Right atrium auricular region (tissue), 2 donors: ENCODE data around the gene ZNF383. TPM values are rescaled to one million over a fixed set of nuclear protein-coding genes. Genes with fewer than 3 reads are reported as not detected.
A peak's percentile ranks its signal among the peaks of the same experiment; 100 is the strongest.

Experiments used
- DNase-seq: peaks from one replicate; pipeline ENCODE4 v3.0.0-alpha.2; 2019; ENCODE audit warnings: low spot score
- H3K27ac ChIP-seq, 2 donors: fragments of 200-600 bp; sonication (generic); 1 replicate in 1 of 2; 2 replicates in 1 of 2; pipeline ENCODE4 v1.5.1; 2016 to 2019
- H3K27me3 ChIP-seq, 2 donors: fragments of 200-600 bp; sonication (generic); one replicate each; pipeline versions ENCODE4 v1.5.1 to v1.6.0; 2017 to 2019
- H3K36me3 ChIP-seq: fragments of 200-600 bp; sonication (generic); one replicate; pipeline ENCODE4 v1.5.1; 2016
- H3K4me1 ChIP-seq, 2 donors: fragments of 200-600 bp; sonication (generic); one replicate each; pipeline versions ENCODE4 v1.5.1 to v1.6.0; 2017 to 2019
- H3K4me3 ChIP-seq, 2 donors: fragments of 200-600 bp; sonication (generic); 1 replicate in 1 of 2; 2 replicates in 1 of 2; pipeline ENCODE4 v1.5.1; 2017 to 2019; ENCODE audit warnings: mild to moderate bottlenecking in 1 of 2, moderate library complexity in 1 of 2
- H3K9me3 ChIP-seq, 2 donors: fragments of 200-600 bp; sonication (generic); one replicate each; pipeline ENCODE4 v1.5.1; 2019
- total RNA-seq, 2 donors: library from RNA; depleted of rRNA; stranded (reverse); fragments of >200 nt; gene quantifications; one replicate each; pipeline ENCODE4 v1.1.0, GENCODE V29; 2016
- TF ChIP-seq, protein P1 (sequence below), 2 donors: fragments of 200-600 bp; sonication (generic); IDR thresholded peaks; one replicate each; pipeline ENCODE4 v1.5.1; 2019; ENCODE audit warnings: antibody characterized with exemption in 2 of 2

The ZNF383 gene
- total RNA-seq, 2 donors from 2014 or later: 5.3 to 8.3 TPM

DNA sequence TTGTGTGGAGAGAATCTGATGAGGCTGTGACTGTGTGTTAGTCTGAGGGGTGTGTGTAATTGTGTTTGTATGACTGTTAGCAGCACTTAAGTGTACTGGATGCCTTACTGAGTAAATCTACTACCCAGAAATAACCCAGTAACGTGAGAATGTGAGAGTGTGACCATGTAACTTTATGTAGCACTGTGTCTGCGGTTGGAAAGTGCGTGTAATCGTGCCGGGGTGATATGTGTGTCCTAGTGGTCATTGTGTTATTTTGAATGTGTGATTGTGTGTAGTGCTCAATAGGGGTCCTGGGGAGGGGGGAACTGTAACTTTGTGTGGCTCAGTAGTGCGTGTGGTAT, 550 bp downstream of the ZNF383 start:
- DNase-seq: no peak
- Histone ChIP-seq H3K4me1 (peaks cover 0 to 17% of the 10 kb centered on the region in 2 donors), H3K4me3 (peak overlapping the region; percentile 80 to 85), H3K27ac (peak overlapping the region; percentile 90 to 96), H3K9me3 (peaks cover 0 to under 1% of the 10 kb centered on the region in 2 donors), H3K36me3 (peaks cover 7% of the 10 kb centered on the region), H3K27me3 (no peaks in the 10 kb centered on the region)
- TF ChIP-seq, protein P1, sequence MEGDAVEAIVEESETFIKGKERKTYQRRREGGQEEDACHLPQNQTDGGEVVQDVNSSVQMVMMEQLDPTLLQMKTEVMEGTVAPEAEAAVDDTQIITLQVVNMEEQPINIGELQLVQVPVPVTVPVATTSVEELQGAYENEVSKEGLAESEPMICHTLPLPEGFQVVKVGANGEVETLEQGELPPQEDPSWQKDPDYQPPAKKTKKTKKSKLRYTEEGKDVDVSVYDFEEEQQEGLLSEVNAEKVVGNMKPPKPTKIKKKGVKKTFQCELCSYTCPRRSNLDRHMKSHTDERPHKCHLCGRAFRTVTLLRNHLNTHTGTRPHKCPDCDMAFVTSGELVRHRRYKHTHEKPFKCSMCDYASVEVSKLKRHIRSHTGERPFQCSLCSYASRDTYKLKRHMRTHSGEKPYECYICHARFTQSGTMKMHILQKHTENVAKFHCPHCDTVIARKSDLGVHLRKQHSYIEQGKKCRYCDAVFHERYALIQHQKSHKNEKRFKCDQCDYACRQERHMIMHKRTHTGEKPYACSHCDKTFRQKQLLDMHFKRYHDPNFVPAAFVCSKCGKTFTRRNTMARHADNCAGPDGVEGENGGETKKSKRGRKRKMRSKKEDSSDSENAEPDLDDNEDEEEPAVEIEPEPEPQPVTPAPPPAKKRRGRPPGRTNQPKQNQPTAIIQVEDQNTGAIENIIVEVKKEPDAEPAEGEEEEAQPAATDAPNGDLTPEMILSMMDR (IDR thresholded peaks at IDR 0.05): no peak

DNA sequence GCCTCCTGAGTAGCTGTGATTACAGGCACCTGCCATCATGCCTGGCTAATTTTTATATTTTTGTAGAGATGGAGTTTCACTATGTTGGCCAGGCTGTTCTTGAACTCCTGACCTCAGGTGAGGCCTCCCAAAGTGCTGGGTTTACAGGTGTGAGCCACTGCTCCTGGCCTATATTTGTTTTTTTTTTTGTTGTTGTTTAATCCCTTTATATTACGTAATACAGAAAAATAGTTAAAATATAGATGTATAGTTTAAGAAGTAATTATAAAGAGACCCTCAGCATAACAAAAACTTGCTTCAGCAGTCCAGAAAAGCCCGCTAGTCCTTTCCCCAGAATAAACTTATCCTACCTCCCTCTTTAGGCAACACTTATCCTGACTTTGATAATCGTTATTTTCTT, 2.4 kb downstream of the ZNF383 start:
- peaks cover 14% of the 10 kb centered on the region for H3K36me3 ChIP-seq

DNA sequence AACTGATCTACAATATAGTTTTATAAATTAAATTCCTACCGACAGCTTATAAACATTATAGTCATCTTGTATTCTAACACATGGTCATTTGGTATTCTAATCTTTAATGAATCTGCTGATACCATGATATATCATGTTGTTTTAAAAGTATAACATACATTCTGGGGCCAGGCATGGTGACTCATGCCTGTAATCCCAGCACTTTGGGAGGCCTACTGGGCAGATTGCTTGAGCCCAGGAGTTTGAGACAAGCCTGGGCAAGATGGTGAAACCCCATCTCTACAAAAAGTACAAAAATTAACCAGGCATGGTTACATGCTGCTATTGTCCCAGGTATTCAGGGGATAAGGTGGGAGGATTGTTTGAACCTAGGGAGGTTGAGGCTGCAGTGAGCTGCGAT, 3.1 kb downstream of the ZNF383 start:
- Histone ChIP-seq H3K9me3 (peaks cover 0 to 4% of the 10 kb centered on the region in 2 donors), H3K4me1 (peaks cover 0 to 17% of the 10 kb centered on the region in 2 donors), H3K27ac (no peak overlapping the region), H3K36me3 (peaks cover 22% of the 10 kb centered on the region), H3K27me3 (no peaks in the 10 kb centered on the region), H3K4me3 (no peak overlapping the region)
- DNase-seq: no peak
- TF ChIP-seq, protein P1 (IDR thresholded peaks at IDR 0.05): no peak

More for the DNA sequence above, 2.4 kb downstream of the ZNF383 start:
- TF ChIP-seq, protein P1 (IDR thresholded peaks at IDR 0.05): no peak
- Histone ChIP-seq H3K4me1 (peaks cover 0 to 17% of the 10 kb centered on the region in 2 donors), H3K27ac (no peak overlapping the region), H3K27me3 (no peaks in the 10 kb centered on the region), H3K4me3 (no peak overlapping the region), H3K9me3 (peaks cover 0 to 4% of the 10 kb centered on the region in 2 donors)
- no peak for DNase-seq

DNA sequence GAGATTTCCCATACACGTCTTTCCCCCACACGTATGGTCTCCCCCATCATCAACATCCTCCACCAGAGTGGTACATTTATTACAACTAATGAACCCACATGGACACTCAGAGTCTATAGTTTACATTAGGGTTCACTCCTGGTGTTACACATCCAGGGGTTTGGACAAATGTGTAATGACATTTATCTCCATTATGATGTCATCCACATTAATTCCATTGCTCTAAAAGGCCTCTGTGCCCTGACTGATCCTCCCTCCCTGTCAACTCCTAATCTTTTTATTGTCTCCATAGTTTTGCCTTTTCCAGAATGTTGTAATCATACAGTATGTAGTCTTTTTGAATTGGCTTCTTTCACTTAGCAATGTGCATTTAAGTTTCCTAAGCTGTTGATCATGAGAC, 8.2 kb downstream of the ZNF383 start:
- Histone ChIP-seq H3K4me3 (no peak overlapping the region), H3K27me3 (no peaks in the 10 kb centered on the region), H3K36me3 (peaks cover 63% of the 10 kb centered on the region), H3K27ac (no peak overlapping the region), H3K9me3 (peaks cover 0 to 18% of the 10 kb centered on the region in 2 donors), H3K4me1 (no peaks in the 10 kb centered on the region)
- no peak for DNase-seq
- TF ChIP-seq, protein P1 (IDR thresholded peaks at IDR 0.05): no peak

DNA sequence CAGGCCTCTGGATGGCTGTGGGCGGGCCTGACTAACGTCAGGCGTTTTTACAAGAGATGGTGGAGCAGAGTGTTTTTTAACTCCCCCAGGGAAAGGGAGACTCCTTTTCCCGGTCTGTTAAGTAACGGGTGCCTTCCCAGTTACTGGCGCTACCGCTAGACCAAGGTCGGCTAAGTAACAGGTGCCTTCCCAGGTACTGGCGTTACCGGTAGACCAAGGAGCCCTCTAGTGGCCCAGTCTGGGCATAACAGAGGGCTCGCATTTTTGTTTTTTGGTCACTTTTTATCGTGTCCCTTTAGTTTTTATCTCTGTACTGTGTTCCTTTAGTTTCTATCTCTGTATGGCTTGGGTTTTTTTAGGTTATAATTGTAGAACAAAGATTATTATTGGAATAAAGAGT, 10.0 kb downstream of the ZNF383 start:
- H3K27ac ChIP-seq: no peak overlapping the region
- peaks cover 80% of the 10 kb centered on the region for H3K36me3 ChIP-seq
- DNase-seq: no peak
- TF ChIP-seq, protein P1 (IDR thresholded peaks at IDR 0.05): peak; percentile 25 to 68
- H3K27me3 ChIP-seq: no peaks in the 10 kb centered on the region
- H3K4me3 ChIP-seq: no peak overlapping the region
- H3K4me1 ChIP-seq: no peaks in the 10 kb centered on the region
- H3K9me3 ChIP-seq: peaks cover 0 to 18% of the 10 kb centered on the region in 2 donors

DNA sequence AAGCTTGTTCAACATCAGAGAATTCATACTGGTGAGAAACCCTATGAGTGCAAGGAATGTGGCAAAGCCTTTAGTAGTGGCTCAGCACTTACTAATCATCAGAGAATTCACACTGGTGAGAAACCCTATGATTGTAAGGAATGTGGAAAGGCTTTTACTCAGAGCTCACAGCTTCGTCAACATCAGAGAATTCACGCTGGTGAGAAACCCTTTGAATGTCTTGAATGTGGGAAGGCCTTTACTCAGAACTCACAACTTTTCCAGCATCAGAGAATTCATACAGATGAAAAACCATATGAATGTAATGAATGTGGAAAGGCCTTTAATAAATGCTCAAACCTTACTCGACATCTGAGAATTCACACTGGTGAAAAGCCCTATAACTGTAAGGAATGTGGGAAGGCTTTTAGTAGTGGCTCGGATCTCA, 25.2 kb downstream of the ZNF383 start:
- no peak for DNase-seq
- Histone ChIP-seq H3K36me3 (peaks cover 77% of the 10 kb centered on the region), H3K27ac (no peak overlapping the region), H3K9me3 (peaks cover 65 to 100% of the 10 kb centered on the region in 2 donors), H3K4me1 (no peaks in the 10 kb centered on the region), H3K4me3 (no peak overlapping the region), H3K27me3 (no peaks in the 10 kb centered on the region)
- TF ChIP-seq, protein P1 (IDR thresholded peaks at IDR 0.05): no peak
